OCI-LY3 (cell line): ENCODE results near the gene SERINC5.

Source experiments
- H2AFZ ChIP-seq: fragments of 200-600, 300-600 bp; shearing (Covaris generic); 2 replicates; pipeline ENCODE4 v1.6.0; 2014; ENCODE audit warnings: antibody characterized with exemption, low read depth, low read length
- H3K27ac ChIP-seq: fragments of 200-600, 300-600 bp; sonication (generic); 2 replicates; pipeline ENCODE4 v1.5.1; 2014; ENCODE audit warnings: mild to moderate bottlenecking, low read length, moderate library complexity, mixed read lengths
- H3K27me3 ChIP-seq: fragments of 200-600, 300-600 bp; sonication (generic); 2 replicates; pipeline ENCODE4 v1.6.1; 2014; ENCODE audit warnings: low read depth, low read length, mixed read lengths
- H3K36me3 ChIP-seq: fragments of 200-600, 300-600 bp; sonication (generic); replicated peaks from 2 replicates; pipeline ENCODE3; 2014; ENCODE audit warnings: low read depth, low read length, mixed read lengths
- H3K4me1 ChIP-seq: fragments of 300-600, 200-600 bp; sonication (generic); 2 replicates; pipeline ENCODE4 v1.6.1; 2014; ENCODE audit warnings: low read length, mixed read lengths
- H3K4me2 ChIP-seq: fragments of 200-600, 300-600 bp; sonication (generic); 2 replicates; pipeline ENCODE4 v1.6.1; 2014; ENCODE audit warnings: low read length, mixed read lengths
- H3K4me3 ChIP-seq: fragments of 300-600, 200-600 bp; sonication (generic); 2 replicates; pipeline ENCODE4 v1.5.1; 2014; ENCODE audit warnings: antibody characterized with exemption, mild to moderate bottlenecking, low read length, moderate library complexity
- H3K79me2 ChIP-seq: fragments of 300-600, 200-600 bp; shearing (Covaris generic); 2 replicates; pipeline ENCODE4 v1.6.1; 2014; ENCODE audit warnings: mild to moderate bottlenecking, low read length, mixed read lengths
- H3K9ac ChIP-seq: fragments of 300-600, 200-600 bp; shearing (Covaris generic); 2 replicates; pipeline ENCODE4 v1.6.0; 2014; ENCODE audit warnings: mild to moderate bottlenecking, low read length, moderate library complexity
- H3K9me3 ChIP-seq: fragments of 200-600, 300-600 bp; shearing (Covaris generic); 2 replicates; pipeline ENCODE4 v1.6.1; 2014; ENCODE audit warnings: low read length, mixed read lengths; ENCODE audit not compliant: insufficient read depth
- H4K20me1 ChIP-seq: fragments of 200-600, 300-600 bp; sonication (generic); 2 replicates; pipeline ENCODE4 v1.6.1; 2016; ENCODE audit warnings: low read length, mixed read lengths; ENCODE audit not compliant: insufficient read depth
- EZH2phosphoT487 ChIP-seq: fragments of 200-600 bp; shearing (Covaris generic); IDR thresholded peaks from 2 replicates; pipeline ENCODE4 v1.6.1; 2018; ENCODE audit warnings: antibody characterized with exemption, mixed run types, low read depth
- TF ChIP-seq, protein P1 (sequence below): fragments of 200-600, 300-600 bp; sonication (generic); IDR thresholded peaks from 2 replicates; pipeline ENCODE4 v1.5.1; 2014; ENCODE audit warnings: antibody characterized with exemption, low read length, low read depth

SERINC5 gene

DNA sequence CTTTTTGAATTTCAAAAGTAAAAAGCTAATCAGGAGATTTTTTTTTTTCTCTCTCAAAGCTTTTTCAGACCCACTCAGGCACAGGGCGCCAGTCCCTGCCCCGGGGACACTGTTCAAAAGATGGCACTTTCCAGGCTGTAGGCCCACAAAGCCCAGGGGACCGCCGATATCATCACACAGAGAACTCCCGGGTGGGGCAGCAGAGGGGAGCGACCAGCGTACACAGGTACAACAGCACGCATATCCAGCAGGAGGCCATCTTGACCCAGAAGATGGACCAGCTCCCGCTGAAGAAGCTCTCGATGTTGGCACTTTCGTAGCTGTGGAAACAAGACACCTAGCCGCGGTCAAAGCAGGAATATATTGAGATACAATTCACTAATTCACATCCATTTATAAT is 112.4 kb downstream of the SERINC5 start:
- no peak for TF ChIP-seq EZH2phosphoT487
- TF ChIP-seq, protein P1, sequence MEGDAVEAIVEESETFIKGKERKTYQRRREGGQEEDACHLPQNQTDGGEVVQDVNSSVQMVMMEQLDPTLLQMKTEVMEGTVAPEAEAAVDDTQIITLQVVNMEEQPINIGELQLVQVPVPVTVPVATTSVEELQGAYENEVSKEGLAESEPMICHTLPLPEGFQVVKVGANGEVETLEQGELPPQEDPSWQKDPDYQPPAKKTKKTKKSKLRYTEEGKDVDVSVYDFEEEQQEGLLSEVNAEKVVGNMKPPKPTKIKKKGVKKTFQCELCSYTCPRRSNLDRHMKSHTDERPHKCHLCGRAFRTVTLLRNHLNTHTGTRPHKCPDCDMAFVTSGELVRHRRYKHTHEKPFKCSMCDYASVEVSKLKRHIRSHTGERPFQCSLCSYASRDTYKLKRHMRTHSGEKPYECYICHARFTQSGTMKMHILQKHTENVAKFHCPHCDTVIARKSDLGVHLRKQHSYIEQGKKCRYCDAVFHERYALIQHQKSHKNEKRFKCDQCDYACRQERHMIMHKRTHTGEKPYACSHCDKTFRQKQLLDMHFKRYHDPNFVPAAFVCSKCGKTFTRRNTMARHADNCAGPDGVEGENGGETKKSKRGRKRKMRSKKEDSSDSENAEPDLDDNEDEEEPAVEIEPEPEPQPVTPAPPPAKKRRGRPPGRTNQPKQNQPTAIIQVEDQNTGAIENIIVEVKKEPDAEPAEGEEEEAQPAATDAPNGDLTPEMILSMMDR: no peak
- no peak overlapping the region for H3K9ac ChIP-seq
- H3K4me2 ChIP-seq: no peak overlapping the region
- H3K9me3 ChIP-seq: no peaks in the 10 kb centered on the region
- no peaks in the 10 kb centered on the region for H3K36me3 ChIP-seq
- H2AFZ ChIP-seq: no peak overlapping the region
- no peak overlapping the region for H3K4me3 ChIP-seq
- H3K79me2 ChIP-seq: no peaks in the 10 kb centered on the region
- no peaks in the 10 kb centered on the region for H3K4me1 ChIP-seq
- no peak overlapping the region for H3K27ac ChIP-seq
- no peaks in the 10 kb centered on the region for H3K27me3 ChIP-seq
- no peaks in the 10 kb centered on the region for H4K20me1 ChIP-seq

DNA sequence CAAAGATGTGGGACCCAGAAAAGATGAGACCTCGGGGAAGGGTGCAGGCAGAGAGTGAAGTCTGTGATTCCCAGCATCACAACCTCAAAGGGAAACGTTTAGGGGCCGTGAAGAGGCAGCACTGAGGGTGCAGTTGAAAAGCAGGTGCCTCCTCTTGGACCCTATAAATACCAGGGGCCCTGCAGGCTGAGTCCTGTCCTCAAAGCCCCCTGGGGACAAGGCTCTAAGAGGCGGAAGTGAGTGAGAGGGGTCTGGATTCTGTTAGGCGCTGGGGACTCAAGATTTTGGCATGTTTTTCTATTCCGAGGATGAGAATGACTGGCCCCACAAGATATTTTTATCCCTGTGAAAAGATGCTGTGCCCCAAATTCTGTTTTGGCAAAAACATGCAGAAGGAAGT is 112.9 kb downstream of the SERINC5 start:
- Histone ChIP-seq H2AFZ (no peak overlapping the region), H3K36me3 (no peaks in the 10 kb centered on the region), H3K4me1 (no peaks in the 10 kb centered on the region), H3K9ac (no peak overlapping the region), H4K20me1 (no peaks in the 10 kb centered on the region), H3K27ac (no peak overlapping the region), H3K4me2 (no peak overlapping the region), H3K79me2 (no peaks in the 10 kb centered on the region), H3K27me3 (no peaks in the 10 kb centered on the region), H3K9me3 (no peaks in the 10 kb centered on the region), H3K4me3 (no peak overlapping the region)
- TF ChIP-seq EZH2phosphoT487: no peak
- TF ChIP-seq, protein P1: no peak

GRCh38 chr5:80141681-80142080 is 114.2 kb downstream of the SERINC5 start:
- no peak overlapping the region for H3K4me2 ChIP-seq
- H3K9me3 ChIP-seq: no peaks in the 10 kb centered on the region
- H3K27me3 ChIP-seq: no peaks in the 10 kb centered on the region
- H3K27ac ChIP-seq: no peak overlapping the region
- no peaks in the 10 kb centered on the region for H3K36me3 ChIP-seq
- H4K20me1 ChIP-seq: no peaks in the 10 kb centered on the region
- no peaks in the 10 kb centered on the region for H3K4me1 ChIP-seq
- no peak overlapping the region for H3K9ac ChIP-seq
- TF ChIP-seq, protein P1: no peak
- no peak for TF ChIP-seq EZH2phosphoT487
- H3K79me2 ChIP-seq: no peaks in the 10 kb centered on the region
- no peak overlapping the region for H3K4me3 ChIP-seq
- H2AFZ ChIP-seq: no peak overlapping the region

DNA sequence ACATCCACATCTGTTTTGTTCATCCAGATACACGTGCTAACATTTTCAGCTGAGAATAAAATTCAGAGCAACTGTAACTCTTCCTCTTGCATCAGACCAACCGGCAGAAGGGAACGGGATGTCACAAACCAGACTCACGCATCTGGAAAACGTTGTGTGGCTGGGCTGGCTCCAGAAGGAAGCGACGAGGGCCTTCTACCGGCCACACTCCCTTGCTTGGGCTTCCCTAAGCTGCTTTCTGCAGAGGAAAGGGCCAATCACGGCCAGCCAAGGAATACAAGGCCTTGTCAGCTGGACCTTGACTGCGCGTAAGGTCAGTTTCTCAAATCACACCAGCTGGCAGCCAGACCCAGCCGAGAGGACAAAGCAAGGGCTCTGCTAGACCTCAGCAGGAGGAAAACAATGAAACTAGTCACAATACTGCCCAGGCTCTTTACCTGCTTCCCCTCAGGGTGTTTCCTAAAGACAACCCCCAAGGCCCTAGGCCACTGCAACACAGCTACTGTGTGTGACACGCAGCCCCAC is 114.6 kb downstream of the SERINC5 start:
- TF ChIP-seq, protein P1: no peak
- TF ChIP-seq EZH2phosphoT487: no peak
- Histone ChIP-seq H3K27me3 (no peaks in the 10 kb centered on the region), H3K9ac (no peak overlapping the region), H3K36me3 (no peaks in the 10 kb centered on the region), H3K4me3 (no peak overlapping the region), H4K20me1 (no peaks in the 10 kb centered on the region), H3K27ac (no peak overlapping the region), H3K4me2 (no peak overlapping the region), H3K9me3 (no peaks in the 10 kb centered on the region), H3K4me1 (no peaks in the 10 kb centered on the region), H2AFZ (no peak overlapping the region), H3K79me2 (no peaks in the 10 kb centered on the region)
